ENCODE measurements around the gene TRAK2.
"Not testable (repeated sequence)": the region's sequence is repeated elsewhere in the genome, so short reads cannot be mapped to it uniquely, and the experiment has no call there.

TRAK2 gene

GRCh38 chr2:201414099-201415023 is 36.9 kb downstream of the TRAK2 start:
- DNase-seq (ENCODE audit: low read depth, low spot score): no peak

GRCh38 chr2:201413552-201413951 is 37.7 kb downstream of the TRAK2 start:
- no peak for DNase-seq (ENCODE audit: low read depth, low spot score)

- DNase-seq (ENCODE audit: low read depth, low spot score): no peak
These were observed 38.1 kb downstream of the TRAK2 start for GRCh38 chr2:201413143-201413542.

GRCh38 chr2:201411421-201411820 is 39.8 kb downstream of the TRAK2 start:
- no peak for DNase-seq (ENCODE audit: low read depth, low spot score)

GRCh38 chr2:201408931-201409330 is 42.3 kb downstream of the TRAK2 start:
- DNase-seq (ENCODE audit: low read depth, low spot score): no peak

GRCh38 chr2:201407265-201407664 is 44.0 kb downstream of the TRAK2 start:
- no peak for DNase-seq (ENCODE audit: low read depth, low spot score)

GRCh38 chr2:201406077-201406662 is 45.1 kb downstream of the TRAK2 start:
- DNase-seq (ENCODE audit: low read depth, low spot score): no peak

GRCh38 chr2:201404699-201405280 is 46.5 kb downstream of the TRAK2 start:
- no peak for DNase-seq (ENCODE audit: low read depth, low spot score)

- no peak for DNase-seq (ENCODE audit: low read depth, low spot score)
These were observed 47.4 kb downstream of the TRAK2 start for GRCh38 chr2:201403880-201404279.

GRCh38 chr2:201402651-201403562 is 48.4 kb downstream of the TRAK2 start:
- no peak for DNase-seq (ENCODE audit: low read depth, low spot score)

GRCh38 chr2:201401815-201402214 is 49.4 kb downstream of the TRAK2 start:
- DNase-seq (ENCODE audit: low read depth, low spot score): no peak

GRCh38 chr2:201396595-201396994 is 54.7 kb downstream of the TRAK2 start:
- no peak for DNase-seq (ENCODE audit: low read depth, low spot score)

GRCh38 chr2:201383136-201383535 is 68.1 kb downstream of the TRAK2 start:
- DNase-seq (ENCODE audit: low read depth, low spot score): no peak

- DNase-seq (ENCODE audit: low read depth, low spot score): no peak
These were observed 72.5 kb downstream of the TRAK2 start for GRCh38 chr2:201378496-201379397.

- DNase-seq (ENCODE audit: low read depth, low spot score): no peak
These were observed 74.0 kb downstream of the TRAK2 start for GRCh38 chr2:201377218-201377617.

GRCh38 chr2:201369775-201370174 is 81.5 kb downstream of the TRAK2 start:
- no peak for DNase-seq (ENCODE audit: low read depth, low spot score)

GRCh38 chr2:201369318-201369717 is 81.9 kb downstream of the TRAK2 start:
- DNase-seq (ENCODE audit: low read depth, low spot score): not testable (repeated sequence)

- no peak for DNase-seq (ENCODE audit: low read depth, low spot score)
These were observed 85.1 kb downstream of the TRAK2 start for GRCh38 chr2:201366146-201366545.

GRCh38 chr2:201363857-201364560 is 87.2 kb downstream of the TRAK2 start:
- DNase-seq (ENCODE audit: low read depth, low spot score): no peak

- DNase-seq (ENCODE audit: low read depth, low spot score): no peak
These were observed 88.9 kb downstream of the TRAK2 start for GRCh38 chr2:201362396-201362795.

All from brain pericyte (primary cell).